ENCODE results near the gene UBE2C.

- TF ChIP-seq POLR2AphosphoS5 (IDR thresholded peaks at IDR 0.05): no peak
- TF ChIP-seq CTCF (IDR thresholded peaks at IDR 0.05): no peak
- no peak for TF ChIP-seq POLR2A (IDR thresholded peaks at IDR 0.05)
- TF ChIP-seq EP300 (IDR thresholded peaks at IDR 0.05): no peak
Measured at GRCh38 chr20:45765307-45765875, 47.1 kb upstream of the UBE2C start.

Data from suprapubic skin (tissue), 4 donors.